OCI-M2 (cell line): ENCODE results near the gene CDK10.

Experiments used
- DNase-seq: peaks from one replicate; lab custom pipeline; 2025; ENCODE audit not compliant: unreplicated experiment; lab: John Stamatoyannopoulos, UW

The CDK10 gene

GRCh38 chr16:89732142-89732917 lies 45.8 kb downstream of the CDK10 start:
- DNase-seq: no peak

- DNase-seq: no peak
These were observed 46.4 kb downstream of the CDK10 start for GRCh38 chr16:89732918-89733242.

GRCh38 chr16:89733322-89733721 lies 46.8 kb downstream of the CDK10 start:
- no peak for DNase-seq

GRCh38 chr16:89733792-89734191 lies 47.3 kb downstream of the CDK10 start:
- DNase-seq: no peak

GRCh38 chr16:89736554-89736953 lies 50.1 kb downstream of the CDK10 start:
- DNase-seq: no peak

DNA sequence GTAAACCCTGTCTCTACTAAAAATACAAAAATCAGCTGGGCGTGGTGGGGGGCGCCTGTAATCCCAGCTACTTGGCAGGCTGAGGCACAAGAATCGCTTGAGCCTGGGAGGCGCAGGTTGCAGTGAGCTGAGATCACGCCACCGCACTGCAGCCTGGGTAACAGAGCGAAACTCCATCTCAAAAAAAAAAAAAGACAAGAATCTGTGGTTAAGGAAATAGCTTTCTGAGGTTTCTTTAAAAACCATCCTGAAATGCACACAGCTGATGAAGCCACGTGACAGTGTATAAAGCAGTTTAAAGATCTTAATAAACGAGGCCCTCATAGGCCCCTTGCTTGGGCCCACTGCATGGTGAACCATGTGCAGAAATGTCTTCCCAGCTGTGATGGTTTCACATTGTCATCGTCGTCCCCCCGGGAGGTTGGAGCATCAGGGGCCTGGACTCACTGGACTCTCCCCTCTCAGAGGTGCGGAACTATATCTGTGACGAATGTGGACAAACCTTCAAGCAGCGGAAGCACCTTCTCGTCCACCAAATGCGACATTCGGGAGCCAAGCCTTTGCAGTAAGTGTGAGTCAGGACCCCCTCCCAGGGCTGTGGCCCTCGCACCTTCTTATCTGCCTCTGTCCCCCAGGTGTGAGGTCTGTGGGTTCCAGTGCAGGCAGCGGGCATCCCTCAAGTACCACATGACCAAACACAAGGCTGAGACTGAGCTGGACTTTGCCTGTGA lies 51.0 kb downstream of the CDK10 start:
- DNase-seq: no peak

- no peak for DNase-seq
These were observed 51.5 kb downstream of the CDK10 start for GRCh38 chr16:89738072-89738377.

DNA sequence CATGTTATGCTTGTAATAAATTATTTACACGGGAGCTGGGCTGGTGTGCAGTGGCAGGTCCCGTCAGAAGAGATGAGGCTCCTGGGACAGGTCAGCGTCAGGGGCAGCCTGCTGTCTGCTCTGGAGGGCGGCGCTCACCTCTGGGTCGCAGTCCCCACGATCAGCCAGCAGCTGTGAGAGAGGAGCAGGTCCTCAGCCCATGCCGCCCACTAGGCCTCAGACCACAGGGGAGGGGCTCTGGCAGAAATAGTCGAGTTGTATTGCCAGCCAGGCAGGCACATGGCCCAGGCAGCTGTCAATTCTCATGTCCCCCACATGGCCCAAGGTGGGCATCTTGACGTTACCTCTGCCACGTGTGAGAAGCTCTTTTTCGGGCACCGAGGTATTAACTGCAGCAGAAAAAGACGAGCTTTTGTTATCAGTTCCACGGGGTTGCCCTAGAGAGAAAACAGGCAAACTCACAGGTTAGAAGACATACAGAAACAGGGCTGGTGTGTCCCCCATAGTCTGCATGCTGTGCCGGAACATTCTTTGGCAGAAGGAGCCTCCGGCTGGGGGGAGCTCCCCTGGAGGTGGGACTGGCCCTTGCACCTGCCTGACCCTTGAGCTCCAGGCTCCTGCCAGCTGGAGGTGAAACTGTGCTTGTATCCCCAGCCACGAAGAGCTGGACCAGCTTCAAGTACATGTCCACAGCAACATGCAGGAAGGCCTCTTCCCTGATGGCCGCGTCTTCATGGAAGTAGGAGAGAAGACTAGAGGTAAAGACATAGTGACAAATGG lies 52.2 kb downstream of the CDK10 start:
- DNase-seq: no peak

DNA sequence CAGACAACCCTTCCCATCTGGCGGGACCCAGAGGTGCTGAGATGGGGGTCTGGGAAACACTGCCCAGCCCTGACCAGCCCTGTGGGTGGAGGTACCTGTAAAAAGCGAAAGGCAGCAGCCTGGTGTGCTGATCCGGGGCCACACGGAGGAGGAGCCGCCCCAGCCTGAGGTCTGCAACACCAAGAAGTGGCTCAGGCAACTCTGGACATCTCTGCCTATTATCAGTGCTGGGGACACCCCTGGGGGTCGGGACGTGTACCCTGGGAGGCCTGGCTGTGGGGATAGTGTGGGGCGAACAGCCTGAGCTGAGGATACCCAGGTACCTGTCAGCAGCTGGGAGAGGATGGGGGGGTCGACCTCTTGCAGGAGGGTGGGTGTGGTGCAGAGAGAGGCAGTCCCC lies 52.9 kb downstream of the CDK10 start:
- no peak for DNase-seq

DNA sequence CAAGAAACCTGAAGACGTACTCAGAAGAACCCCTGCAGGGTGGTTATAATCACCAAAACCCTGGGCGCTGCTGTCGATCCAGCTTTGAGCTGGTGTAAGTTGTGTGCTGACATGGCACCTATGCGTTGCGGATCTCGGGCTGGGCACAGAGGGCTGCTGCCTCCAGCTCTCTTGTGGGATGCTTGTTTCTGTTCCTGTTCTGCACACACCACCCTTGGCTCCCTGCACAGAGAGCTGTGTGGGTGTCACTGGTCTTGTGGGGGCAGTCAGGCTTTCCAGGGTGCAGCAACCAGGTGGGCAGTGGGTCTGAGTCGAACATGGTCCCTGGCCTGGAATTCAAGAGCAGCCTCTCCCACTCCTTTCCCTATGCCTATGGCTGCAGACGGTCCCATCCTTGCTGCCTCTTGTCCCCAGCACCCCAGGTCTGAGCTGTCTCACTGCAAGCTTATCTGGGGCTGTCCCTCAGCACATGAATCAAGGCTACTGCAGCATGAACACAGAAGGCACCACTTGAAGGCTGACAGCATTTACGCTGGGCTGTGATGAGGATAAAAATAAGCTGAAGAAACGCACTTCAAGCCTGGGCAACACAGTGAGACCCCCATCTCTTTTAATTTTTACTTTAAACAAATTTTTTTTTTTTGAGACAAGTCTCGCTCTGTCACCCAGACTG lies 55.0 kb downstream of the CDK10 start:
- DNase-seq: no peak

GRCh38 chr16:89742948-89743347 lies 56.5 kb downstream of the CDK10 start:
- DNase-seq: no peak

GRCh38 chr16:89744813-89745212 lies 58.3 kb downstream of the CDK10 start:
- DNase-seq: no peak
